Stimulated activated CD8-positive, alpha-beta memory T cell treated with anti-CD3 and anti-CD28 coated beads, Interleukin-15, amount 100 ng/mL, for 4 hours (primary cell): ENCODE measurements around the gene FRS3.

ENCODE experiments used
- DNase-seq, 2 donors: peaks; one replicate each; pipeline ENCODE4 v3.0.0-alpha.2; 2020; ENCODE audit warnings: low read depth in 2 of 2

Gene FRS3

DNA sequence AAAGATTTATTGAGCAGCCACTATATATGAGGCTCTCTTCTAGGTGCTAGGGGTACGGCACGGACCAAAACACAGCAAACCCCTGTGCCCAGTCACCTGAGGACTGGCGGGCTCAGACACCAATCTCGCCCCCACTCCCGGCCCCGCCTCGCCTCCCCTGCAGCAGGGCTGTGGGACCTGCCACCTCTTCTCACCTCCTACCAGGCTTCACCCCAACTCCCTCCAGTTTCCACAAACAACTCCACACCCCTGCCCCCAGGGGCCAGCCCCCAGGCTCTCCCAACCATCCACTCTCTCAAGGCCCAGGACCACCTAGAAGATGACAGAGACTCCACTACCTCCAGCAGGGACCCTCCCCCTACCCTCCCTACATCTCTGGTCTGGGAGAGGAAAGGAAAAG, 50.7 kb downstream of the FRS3 start:
- DNase-seq = no peak

DNA sequence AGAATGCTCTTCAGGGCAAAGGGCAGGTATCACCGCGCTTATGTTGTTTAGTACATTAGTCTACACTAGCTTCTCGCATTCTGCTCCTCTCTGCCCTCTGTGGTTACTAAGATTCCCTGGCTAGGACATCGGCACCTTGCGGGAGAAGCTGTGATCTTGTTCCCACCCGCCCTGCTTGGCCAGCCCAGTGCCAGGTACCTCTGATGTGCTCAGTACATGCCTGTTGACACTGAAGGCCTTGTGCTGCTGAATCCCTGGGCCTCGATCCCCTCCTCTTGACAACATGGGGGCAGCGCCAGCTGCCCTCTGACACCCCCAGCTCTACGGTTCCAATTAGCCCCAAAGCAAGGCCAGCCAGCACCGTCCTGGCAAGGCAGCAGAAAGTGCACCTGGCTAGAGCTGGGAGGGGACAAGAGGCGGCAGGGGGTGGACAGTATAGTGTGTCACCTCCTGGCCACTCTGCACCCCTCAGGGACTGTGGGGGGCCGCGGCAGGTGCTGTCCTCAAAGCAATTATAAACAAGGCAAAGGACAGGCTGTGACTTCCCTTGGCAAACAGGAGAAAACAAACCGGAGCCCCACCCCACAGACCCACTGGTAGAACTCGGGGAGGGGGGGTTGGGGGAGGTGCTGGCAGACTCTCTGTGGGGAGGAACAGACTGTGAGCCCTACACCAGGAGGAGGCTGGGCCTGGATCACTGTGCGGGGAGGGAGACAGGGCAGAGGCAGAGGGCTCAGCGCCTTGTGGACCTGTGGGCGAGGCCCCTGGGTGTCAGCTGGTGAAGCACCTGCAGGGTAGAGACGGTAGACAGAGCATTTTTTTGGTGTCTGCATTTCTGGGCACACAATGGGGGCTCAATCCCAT, 51.4 kb downstream of the FRS3 start:
- DNase-seq = no peak

DNA sequence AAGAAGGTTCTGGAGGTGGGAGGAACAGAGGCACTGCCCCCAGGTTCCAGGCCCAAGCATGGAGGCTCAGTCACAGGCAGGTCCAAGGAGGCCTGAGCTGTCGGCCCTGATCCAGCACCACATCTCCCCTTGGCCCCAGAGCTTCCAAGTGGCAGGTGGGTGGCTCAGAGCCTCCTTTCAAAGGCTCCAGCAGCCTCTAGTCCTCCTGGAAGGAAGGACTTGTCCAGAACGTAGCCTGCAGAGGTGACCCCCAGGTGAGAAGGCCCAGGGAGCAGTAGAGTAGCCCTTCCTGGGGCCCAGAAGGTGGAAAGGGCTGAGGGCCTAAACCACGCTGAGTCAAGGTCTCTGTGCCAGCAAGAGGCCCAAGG, 52.0 kb downstream of the FRS3 start:
- DNase-seq = no peak

DNA sequence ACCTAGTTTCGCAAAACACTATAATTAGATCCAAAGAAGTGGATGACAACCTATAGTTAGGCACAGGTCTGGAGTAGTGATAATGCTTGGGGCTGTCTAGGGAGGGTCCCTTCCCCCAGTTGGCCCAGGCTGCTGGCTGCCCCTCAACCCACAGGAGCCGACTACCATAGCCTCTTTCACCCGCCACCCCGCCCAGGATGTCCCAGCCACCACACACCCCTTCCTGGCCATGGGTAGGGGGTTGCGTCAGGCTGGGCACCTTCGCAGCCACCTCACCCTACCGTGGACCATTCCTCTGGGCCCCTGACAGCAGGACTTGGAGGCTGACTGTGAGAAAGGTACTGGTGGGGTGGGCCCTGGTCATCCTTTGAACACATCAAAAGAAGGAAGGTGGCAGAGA, 52.8 kb downstream of the FRS3 start:
- no peak for DNase-seq

DNA sequence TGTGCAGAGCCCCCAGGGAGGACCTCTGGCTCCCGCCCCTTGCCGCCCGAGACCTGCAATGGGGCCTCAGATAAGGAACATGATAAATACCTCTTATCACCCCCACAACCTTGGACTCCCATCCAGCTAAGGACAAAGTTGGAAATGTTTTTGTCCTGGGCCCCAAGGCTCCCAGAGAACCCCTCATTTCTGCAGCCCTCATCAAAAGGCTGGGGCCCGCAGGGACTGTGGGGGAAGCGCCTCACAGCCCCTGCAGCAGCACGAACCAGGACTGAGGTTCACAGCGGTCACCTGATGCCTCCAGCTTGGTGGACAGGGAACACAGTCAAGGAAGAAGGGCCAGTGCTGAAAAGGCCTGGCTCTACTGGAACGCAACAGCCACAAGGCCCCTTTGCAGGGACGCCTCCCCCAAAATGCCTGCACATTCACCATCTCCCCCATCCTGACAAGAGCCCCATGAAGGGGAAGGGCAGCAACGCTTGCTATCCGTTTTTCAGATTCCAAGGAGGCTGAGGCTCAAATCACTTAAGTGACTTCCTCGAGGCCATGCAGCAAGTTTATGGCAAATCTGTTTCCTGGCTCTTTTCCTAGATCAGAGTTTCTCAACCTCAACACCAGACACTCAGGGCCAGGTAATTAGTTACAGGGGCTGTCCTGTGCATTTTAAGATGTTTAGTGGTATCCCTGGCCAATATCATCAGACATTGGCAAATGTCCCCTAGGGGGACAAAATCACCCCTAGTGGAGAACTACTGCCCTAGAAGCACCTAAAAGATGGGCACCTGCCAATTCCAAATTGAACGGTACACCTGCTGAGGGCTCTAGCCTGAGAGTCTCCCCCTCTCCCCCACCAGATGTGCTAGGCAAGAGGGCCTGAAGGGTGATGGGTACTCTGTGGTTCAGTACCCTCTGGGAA, 54.9 kb downstream of the FRS3 start:
- no peak for DNase-seq

DNA sequence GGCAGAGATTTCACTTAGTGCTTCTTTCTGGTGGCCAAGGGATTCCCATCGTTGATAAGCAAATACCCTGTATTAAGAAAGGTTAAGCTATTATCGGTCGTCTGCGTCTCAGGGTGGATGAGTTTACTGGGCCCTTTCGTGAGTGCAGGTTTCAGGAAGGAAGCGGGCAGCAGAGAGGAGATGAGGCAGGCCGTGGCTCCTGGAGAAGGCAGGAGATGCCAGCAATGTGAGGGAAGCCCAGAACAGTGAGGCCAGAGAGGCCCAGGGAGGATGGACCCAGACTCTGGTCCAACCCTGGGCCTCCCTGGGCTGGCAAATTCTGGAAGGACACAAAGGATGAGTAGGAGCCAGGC, 55.5 kb downstream of the FRS3 start:
- no peak for DNase-seq

DNA sequence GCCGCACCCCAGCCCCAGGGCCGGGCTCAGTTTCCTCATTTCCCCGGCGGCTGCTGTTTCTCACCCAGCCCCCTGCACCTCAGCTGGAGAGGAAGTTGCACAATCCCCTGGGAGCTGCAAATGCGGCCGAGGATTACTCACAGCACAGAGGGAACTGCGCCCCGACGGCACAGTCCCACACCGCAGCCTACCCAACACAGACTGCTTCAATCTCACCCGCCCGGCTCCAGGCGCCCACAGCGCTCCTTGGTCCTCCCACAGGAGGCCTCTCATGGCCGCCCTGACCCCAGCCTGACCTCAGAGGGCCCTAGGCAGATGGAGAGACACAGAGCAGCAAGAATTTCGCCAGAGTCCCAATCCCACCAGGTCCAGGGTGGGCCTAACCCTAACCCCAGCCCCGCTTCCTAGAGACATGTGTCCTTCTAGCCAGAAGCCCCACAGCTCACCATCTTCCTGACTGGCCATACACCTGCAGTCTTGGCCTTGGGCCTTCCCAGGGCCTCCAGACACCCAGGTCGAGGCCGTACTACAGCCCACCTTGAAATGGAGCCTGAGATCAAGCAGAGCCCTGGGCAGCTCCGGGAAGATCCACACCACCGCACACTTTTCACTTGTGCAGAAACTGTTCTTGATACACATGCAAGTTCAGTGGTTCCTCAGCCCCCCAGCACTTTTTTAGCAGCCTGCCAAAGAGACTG, 56.0 kb downstream of the FRS3 start:
- DNase-seq = no peak

DNA sequence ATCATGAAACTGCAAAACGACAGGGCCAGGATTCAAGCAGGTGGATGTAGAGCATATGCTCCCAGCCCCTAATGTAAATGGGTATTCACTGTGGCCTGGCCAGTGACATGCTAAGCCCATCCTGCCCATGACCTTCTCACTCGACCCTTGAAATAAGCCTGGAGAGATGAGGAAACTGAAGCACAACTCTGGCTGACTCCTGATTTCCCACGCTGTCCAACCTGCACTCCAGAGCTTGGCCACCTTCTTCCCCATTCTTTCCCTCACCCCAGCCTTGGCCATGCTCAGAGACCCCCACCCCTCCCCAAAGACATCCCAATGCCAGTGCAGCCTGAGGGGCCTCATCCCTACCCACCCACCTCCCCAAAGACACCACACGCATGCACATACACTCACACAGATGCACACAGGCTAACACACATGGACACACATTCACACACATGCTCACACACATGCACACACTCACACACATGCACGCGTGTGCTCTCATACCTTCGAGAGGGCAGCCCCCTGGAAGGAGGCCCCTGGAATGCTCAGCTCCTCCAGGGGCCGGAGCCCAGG, 56.7 kb downstream of the FRS3 start:
- DNase-seq = no peak

DNA sequence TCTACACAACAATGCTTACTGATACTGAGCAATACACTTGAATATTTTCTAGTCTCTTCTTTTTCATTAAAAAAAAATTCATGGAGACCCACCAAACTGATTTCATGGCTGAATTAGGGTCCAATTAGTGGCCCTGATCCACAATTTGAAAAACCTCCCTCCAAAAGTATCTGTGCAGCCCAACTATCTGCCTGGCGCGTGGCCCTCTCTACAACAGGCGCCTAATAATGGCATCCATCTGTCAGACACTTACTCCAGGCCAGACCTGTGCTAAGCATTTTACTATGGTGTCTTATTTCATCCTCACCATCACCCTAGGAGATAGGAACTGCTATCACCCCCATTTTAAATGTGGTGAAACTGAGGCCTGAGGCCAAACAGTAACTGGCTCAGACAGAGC, 58.3 kb downstream of the FRS3 start:
- DNase-seq = no peak

DNA sequence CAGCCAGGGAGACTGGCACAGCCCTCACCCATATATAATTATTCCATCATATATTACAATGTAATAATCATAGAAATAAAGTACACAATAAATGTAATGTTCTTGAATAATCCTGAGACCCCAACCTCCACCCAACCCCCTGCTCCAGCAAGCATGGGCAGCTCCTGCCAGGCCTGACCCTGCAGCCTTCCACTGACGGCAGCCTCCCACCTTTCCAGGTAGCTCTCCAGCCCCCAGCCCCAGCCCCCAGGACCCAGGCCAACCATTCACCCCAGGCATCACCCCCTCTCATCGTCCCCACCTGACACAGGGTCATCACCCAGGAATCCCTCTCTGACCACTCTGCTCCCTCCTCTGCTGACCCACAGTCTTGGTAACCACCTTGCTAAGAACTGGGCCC, 58.9 kb downstream of the FRS3 start:
- DNase-seq = no peak

DNA sequence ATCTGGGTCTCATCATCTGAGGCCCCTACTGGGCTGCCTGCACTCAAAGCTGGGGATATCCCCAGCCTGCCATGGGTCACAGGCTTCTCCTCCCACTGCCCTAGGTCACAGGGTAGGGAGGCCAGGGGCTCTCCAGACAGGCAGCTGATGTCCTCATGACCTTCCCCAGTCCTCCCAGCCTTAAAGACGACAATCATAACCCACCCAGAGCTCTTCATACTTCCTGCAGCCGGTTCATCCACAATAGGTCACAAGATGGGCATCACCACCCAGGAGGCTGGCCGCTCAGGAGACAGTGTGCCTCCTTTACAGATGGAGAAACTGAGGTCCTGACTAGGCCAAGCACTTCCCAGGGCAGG, 59.5 kb downstream of the FRS3 start:
- DNase-seq = no peak
